Ramos (cell line): ENCODE results near the gene SMYD1.
"Not testable (repeated sequence)": the region's sequence is repeated elsewhere in the genome, so short reads cannot be mapped to it uniquely, and the experiment has no call there.

ENCODE experiments used
- in situ Hi-C: fragments of 300-500 bp; cut with MboI; formaldehyde crosslinking; loops from one replicate; pipeline ENCODE4 v1.14.3; 2022; ENCODE audit warnings: low sequenced_read_pairs; ENCODE audit not compliant: unreplicated experiment

The SMYD1 gene

DNA sequence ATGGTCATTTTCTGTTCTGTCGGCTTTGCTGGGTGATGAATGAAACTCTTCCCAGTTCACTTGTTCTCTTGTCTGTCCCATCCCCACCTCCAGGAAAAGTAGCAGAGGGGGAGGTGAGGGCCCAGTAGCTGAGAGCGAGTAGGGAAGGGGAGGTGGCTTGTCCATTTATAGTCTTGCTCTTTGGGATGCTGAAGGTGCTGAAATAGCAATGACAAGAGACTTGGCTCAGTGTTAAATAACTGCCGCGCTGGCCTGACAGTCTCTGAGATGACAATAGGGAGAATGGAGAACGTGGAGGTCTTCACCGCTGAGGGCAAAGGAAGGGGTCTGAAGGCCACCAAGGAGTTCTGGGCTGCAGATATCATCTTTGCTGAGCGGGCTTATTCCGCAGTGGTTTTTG is at the start of gene SMYD1:
TSS of gene SMYD1 (plus strand) at position 228 of the 400 bp plus-strand sequence. CDS start at position 268, 40 bp downstream.
- in situ Hi-C loops: loop anchor here (10.0 kb wide), 1 partner anchor 87 kb away; no protein-coding TSS in a partner anchor

GRCh38 chr2:88018077-88018805 is 49.4 kb upstream of the SMYD1 start:
- in situ Hi-C loops: loop anchor here (25.0 kb wide), 1 partner anchor 531 kb away; no protein-coding TSS in a partner anchor

DNA sequence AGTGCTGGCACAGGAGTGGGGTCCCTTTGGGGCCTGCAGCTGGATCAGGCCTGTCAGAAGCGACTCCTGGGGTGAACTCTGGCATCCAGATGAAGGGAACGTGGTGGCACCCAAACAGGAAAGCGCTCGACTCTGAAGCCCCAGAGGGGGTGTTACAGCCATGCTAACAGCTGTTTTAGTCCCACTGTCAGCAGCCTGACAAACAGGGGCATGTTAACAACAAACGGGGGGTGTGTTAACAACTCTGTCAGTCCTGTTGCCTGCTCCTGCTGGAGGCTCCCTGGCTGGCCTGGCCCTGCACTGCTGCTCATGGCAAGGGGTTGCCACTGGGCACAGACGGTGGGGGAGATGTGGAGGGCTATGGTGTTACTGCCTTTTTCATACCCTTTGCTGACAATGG is 48.7 kb upstream of the SMYD1 start:
- in situ Hi-C loops: loop anchor here (25.0 kb wide), 1 partner anchor 532 kb away; no protein-coding TSS in a partner anchor

GRCh38 chr2:88019985-88020384 is 47.6 kb upstream of the SMYD1 start:
- in situ Hi-C loops: loop anchor here (25.0 kb wide), 1 partner anchor 533 kb away; no protein-coding TSS in a partner anchor

DNA sequence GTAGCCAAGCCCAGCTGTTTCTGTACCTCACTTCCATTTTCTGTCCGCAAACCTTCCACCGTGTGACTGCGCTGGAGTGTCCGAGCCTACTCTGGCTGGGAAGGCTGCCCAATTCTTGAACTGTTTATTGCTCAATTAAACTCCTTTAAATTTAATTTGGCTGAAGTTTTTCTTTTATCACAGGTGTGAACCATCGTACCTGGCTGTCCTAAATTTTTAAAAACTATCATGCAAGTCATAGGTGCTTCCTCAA is 45.0 kb upstream of the SMYD1 start:
- in situ Hi-C loops: loop anchor here (25.0 kb wide), 1 partner anchor 535 kb away; no protein-coding TSS in a partner anchor

DNA sequence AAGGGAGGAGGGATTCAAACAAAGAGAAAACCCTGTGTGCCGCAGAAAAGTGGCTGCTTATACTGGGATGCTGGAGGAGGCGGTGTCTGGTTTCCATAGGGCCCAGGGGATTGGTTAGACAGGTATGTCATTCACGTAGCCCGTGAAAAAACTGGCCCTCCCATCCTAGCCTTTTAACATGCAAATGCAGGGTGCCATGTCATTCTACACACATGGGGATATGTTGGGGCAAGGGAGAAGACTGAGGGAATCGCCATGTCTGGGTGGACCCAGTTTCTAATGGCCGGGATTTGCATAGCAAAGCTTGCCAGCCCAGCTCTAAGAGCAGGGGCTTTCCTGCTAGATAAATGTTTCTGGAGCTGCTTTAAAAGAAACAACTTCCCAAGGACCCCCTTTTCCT is 43.1 kb upstream of the SMYD1 start:
- in situ Hi-C loops: loop anchor here (25.0 kb wide), 1 partner anchor 537 kb away; no protein-coding TSS in a partner anchor

DNA sequence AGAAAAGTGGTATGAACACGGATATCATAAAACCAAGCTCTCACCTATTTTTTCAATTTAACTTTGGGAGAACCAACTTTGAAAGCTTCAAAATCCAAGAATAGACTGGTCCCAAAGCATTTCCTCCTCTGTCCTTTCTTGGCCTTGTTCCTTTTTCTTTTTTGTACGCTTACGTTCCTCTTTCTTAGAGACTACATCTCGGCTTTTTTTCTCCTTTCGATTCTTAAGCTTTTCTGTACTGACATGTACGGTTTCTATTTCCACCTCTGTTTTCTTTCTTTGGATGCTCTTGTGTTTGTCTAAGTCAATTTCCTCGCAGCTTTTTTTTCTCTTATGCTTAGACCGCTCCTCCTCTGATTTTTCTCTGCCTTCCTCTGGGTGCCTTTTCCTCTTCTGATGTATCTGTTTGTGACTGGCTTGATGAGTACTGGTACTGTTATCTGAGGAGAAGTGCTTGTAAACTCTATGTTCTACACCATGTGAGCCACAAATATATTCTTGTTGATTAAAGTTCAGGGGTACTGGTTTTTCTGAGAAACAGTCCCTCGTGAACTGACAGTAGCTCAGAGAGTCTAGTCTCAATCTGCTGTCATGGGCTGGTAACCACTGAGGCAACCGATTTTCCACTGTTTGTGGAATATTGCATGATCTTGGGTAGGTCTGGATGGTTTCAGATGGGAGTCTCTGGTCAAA is 39.8 kb upstream of the SMYD1 start:
- in situ Hi-C loops: no loop called here

GRCh38 chr2:88028931-88029330 is 38.7 kb upstream of the SMYD1 start:
- in situ Hi-C loops: no loop called here

DNA sequence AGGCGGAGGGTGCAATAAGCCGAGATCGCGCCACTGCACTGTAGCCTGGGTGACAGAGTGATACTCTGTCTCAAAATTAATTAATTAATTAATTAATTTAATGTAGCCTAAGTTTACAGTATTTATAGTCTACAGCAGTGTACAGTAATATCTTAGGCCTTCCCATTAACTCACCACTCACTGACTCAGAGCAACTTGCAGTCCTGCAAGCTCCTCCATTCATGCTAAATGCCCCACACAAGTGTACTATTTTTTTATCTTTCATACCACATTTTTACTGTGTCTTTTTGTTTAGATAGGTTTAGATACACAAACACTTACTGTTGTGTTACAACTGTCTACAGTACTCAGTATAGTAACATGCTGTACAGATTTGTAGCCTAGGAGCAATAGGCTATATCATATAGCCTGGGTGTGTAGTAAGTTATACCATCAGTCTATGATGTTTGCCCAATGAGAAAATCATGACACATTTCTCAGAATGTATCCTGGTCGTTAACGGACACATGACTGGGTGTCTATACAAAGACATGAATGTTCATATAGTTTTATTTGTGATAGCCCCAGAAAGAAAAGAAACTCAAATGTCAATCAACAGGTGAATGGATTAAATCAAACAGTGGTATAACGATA is 35.4 kb upstream of the SMYD1 start:
- in situ Hi-C loops: no loop called here

GRCh38 chr2:88036182-88036581 is 31.4 kb upstream of the SMYD1 start:
- in situ Hi-C loops: no loop called here

DNA sequence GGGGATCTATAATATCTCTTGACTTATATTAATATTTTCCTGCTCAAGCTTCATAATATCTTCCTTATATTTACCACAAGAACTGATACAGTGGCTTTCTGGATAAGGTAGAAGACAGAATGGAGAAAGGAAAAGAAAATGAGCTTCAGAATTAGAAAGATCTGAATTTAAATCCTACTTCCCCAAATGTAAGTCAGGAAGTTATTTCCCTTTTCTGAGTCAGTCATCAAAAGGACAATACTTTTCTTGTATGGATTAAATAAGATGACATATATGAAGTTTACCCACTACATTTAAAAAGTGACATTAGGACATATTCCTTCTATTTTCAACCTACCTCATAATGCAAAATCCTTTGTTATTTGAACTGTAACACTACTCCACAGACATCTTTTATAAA is 31.0 kb upstream of the SMYD1 start:
- in situ Hi-C loops: no loop called here

DNA sequence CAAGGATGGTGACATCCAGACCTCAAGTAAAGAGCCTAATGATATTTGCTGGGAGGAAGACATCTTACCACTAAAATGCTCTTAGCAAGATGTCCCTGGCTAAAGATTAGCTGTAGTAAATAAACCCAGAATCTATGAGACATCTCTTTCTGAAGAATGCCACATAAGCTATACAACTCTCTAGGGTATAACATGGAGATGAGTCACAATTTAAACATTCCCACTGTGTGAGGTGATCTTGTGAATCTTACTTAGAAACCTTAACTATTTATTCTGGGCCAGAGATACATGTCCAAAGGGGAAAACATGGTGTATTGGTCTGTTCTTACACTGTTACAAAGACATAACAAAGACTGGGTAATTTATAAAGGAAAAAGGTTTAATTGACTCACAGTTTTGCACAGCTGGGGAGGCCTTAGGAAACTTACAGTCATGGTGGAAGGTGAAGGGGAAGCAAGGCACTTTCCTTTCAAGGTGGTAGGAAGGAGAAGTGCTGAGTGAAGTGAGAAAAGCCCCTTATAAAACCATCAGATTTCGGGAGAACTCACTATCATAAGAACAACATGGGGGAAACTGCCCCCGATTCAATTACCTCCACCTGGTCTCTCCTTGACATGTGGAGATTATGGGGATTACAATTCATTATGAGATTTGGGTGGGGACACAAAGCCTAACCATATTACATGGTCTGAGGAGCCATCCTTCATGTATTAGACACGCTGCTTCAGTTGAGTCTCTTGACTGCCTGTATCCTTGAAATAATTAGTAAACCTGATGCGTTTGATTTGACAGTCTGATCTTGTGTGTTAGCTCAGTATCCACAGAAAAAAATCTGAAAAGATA is 29.1 kb upstream of the SMYD1 start:
- in situ Hi-C loops: no loop called here

DNA sequence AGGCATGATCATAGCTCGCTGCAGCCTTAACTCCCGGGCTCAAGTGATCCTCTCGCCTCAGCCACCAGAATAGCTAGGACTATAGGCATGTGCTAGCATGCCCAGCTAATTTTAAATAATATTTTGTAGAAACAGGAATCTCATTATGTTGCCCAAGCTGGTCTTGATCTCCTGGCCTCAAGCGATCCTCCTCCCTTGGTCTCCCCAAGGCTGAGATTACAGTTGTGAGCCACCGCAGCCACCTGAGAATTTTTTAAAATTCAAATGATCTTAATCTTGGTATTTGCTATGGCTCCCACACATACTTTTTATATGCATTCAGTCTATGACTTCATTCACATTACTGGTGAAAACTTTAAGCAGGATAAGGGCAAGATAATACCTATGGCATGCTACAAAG is 25.1 kb upstream of the SMYD1 start:
- in situ Hi-C loops: no loop called here

DNA sequence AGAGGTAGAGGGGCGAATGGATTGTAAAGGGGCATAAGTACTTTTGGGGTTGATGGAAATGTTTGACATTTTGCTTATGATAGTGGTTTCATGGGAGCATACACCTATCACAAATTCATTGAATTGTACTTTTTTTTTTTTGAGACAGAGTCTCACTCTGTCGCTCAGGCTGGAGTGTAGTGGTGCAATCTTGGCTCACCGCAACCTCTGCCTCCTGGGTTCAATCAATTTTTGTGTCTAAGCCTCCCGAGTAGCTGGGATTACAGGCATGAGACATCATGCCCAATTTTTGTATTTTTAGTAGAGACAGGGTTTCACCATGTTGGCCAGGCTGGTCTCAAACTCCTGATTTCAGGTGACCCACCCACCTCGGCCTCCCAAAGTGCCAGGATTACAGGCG is 22.1 kb upstream of the SMYD1 start:
- in situ Hi-C loops: not testable (repeated sequence)

GRCh38 chr2:88048541-88048940 is 19.1 kb upstream of the SMYD1 start:
- in situ Hi-C loops: no loop called here

GRCh38 chr2:88049622-88050021 is 18.0 kb upstream of the SMYD1 start:
- in situ Hi-C loops: no loop called here

DNA sequence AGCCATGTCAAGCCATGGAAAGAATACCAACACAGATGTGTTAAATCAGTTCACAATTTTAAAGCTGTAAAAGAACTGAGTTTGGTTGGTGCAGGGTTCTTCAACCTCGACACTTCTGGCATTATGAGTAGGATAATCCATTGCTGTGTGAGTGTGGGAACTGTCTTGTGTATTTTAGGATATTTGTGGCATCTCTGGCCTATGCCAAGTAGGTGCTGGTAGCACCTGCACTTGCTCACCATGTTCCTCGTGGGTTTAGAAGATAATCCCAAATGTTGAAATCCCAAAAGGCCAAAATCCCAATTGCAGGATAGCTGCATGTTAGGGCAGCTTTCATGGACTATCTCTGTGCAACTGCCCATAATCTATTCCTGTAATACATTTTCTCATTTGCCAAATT is 15.8 kb upstream of the SMYD1 start:
- in situ Hi-C loops: no loop called here

DNA sequence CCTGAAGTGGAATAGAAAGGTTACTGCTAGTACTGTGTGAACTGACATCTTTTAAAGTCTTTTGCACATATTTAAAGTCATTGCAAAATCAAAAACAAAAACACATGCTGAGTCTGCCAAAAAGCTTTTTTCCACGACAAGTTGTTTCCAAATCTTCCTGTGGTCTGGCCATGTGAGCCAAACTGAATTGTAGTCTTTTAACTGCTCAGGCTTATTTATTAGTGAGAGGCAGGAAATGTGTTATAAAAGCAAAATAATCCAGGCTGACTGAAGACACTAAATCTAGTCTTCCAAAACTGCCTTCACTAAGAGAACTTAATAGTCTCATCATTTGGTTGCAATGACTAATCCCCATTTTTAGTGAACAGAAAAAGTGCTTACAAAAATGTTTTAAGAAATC is 14.3 kb upstream of the SMYD1 start:
- in situ Hi-C loops: no loop called here

- in situ Hi-C loops: no loop called here
Measured at GRCh38 chr2:88053934-88054781, 13.5 kb upstream of the SMYD1 start.
